H9 (cell line): ENCODE measurements around the gene ZNF169. TPM values are rescaled to one million over a fixed set of nuclear protein-coding genes. Genes with fewer than 3 reads are reported as not detected.

ENCODE experiments used
- DNase-seq: peaks from one replicate; pipeline ENCODE4 v3.0.0-alpha.2; 2017
- H2AFZ ChIP-seq: one replicate; pipeline ENCODE4 v1.6.1; 2013; ENCODE audit warnings: mild to moderate bottlenecking, low read length, control low read depth, moderate library complexity
- H2AK5ac ChIP-seq: 2 replicates; pipeline ENCODE4 v1.6.1; 2013; ENCODE audit warnings: low read length, control low read depth, mixed read lengths; ENCODE audit not compliant: insufficient read length
- H2BK120ac ChIP-seq: one replicate; pipeline ENCODE4 v1.6.1; 2013; ENCODE audit warnings: low read depth, mild to moderate bottlenecking, low read length, control low read depth, inconsistent platforms; ENCODE audit not compliant: poor library complexity, severe bottlenecking
- H2BK12ac ChIP-seq: 2 replicates; pipeline ENCODE4 v1.6.1; 2013; ENCODE audit warnings: low read length, control low read depth, mixed read lengths, low read depth; ENCODE audit not compliant: insufficient read length
- H2BK15ac ChIP-seq: 2 replicates; pipeline ENCODE4 v1.6.1; 2013; ENCODE audit warnings: low read depth, low read length, control low read depth
- H2BK20ac ChIP-seq: one replicate; pipeline ENCODE4 v1.6.1; 2013; ENCODE audit warnings: low read depth, mild to moderate bottlenecking, low read length, control low read depth, inconsistent platforms; ENCODE audit not compliant: poor library complexity, severe bottlenecking
- H2BK5ac ChIP-seq: 2 replicates; pipeline ENCODE4 v1.6.1; 2013; ENCODE audit warnings: low read length, control low read depth, mixed read lengths; ENCODE audit not compliant: insufficient read length
- H3K14ac ChIP-seq: 2 replicates; pipeline ENCODE4 v1.6.1; 2013; ENCODE audit warnings: low read length, control low read depth; ENCODE audit not compliant: insufficient read depth
- H3K18ac ChIP-seq: 2 replicates; pipeline ENCODE4 v1.6.1; 2013; ENCODE audit warnings: low read depth, mild to moderate bottlenecking, mixed read lengths, low read length, control low read depth; ENCODE audit not compliant: insufficient read length
- H3K23ac ChIP-seq: 2 replicates; pipeline ENCODE4 v1.6.1; 2013; ENCODE audit warnings: low read length, control low read depth, mixed read lengths, low read depth; ENCODE audit not compliant: insufficient read length
- H3K23me2 ChIP-seq: 2 replicates; pipeline ENCODE4 v1.6.1; 2013; ENCODE audit warnings: low read depth, mild to moderate bottlenecking, mixed read lengths, low read length, control low read depth; ENCODE audit not compliant: insufficient read length, poor library complexity, severe bottlenecking
- H3K27ac ChIP-seq: 2 replicates; pipeline ENCODE4 v1.5.1; 2013; ENCODE audit warnings: low read length, control low read depth, mixed read lengths, low read depth; ENCODE audit not compliant: insufficient read length
- H3K27me3 ChIP-seq: 2 replicates; pipeline ENCODE4 v1.6.1; 2013; ENCODE audit warnings: low read length, control low read depth, inconsistent platforms; ENCODE audit not compliant: insufficient read depth
- H3K4ac ChIP-seq: 2 replicates; pipeline ENCODE4 v1.6.1; 2013; ENCODE audit warnings: low read depth, mild to moderate bottlenecking, control low read depth, inconsistent platforms, low read length, moderate library complexity
- H3K4me1 ChIP-seq: 2 replicates; pipeline ENCODE4 v1.6.1; 2013; ENCODE audit warnings: low read length, control low read depth, inconsistent platforms; ENCODE audit not compliant: insufficient read depth
- H3K4me2 ChIP-seq: 2 replicates; pipeline ENCODE4 v1.6.1; 2013; ENCODE audit warnings: low read length, control low read depth, mixed read lengths; ENCODE audit not compliant: insufficient read length, insufficient read depth
- H3K56ac ChIP-seq: 2 replicates; pipeline ENCODE4 v1.6.1; 2013; ENCODE audit warnings: low read depth, mild to moderate bottlenecking, mixed read lengths, low read length, control low read depth; ENCODE audit not compliant: insufficient read length
- H3K79me1 ChIP-seq: 2 replicates; pipeline ENCODE4 v1.6.1; 2013; ENCODE audit warnings: low read depth, mild to moderate bottlenecking, moderate library complexity, low read length, control low read depth, inconsistent platforms; ENCODE audit not compliant: insufficient read depth, poor library complexity, severe bottlenecking
- H3K79me2 ChIP-seq: 2 replicates; pipeline ENCODE4 v1.6.1; 2013; ENCODE audit warnings: low read length, control low read depth, inconsistent platforms; ENCODE audit not compliant: insufficient read depth
- H3K9ac ChIP-seq: 2 replicates; pipeline ENCODE4 v1.6.1; 2013; ENCODE audit warnings: low read length, control low read depth, mixed read lengths; ENCODE audit not compliant: insufficient read length; ENCODE audit errors: extremely low read depth
- H3K9me3 ChIP-seq: one replicate; pipeline ENCODE4 v1.6.1; 2013; ENCODE audit warnings: low read depth, low read length, inconsistent platforms; ENCODE audit not compliant: control insufficient read depth
- H3T11ph ChIP-seq: one replicate; pipeline ENCODE4 v1.6.1; 2013; ENCODE audit warnings: mild to moderate bottlenecking, low read length, control low read depth, inconsistent platforms
- H4K20me1 ChIP-seq: one replicate; pipeline ENCODE4 v1.6.1; 2013; ENCODE audit not compliant: control insufficient read depth, insufficient read length, insufficient read depth
- H4K5ac ChIP-seq: 2 replicates; pipeline ENCODE4 v1.6.1; 2013; ENCODE audit warnings: low read depth, mild to moderate bottlenecking, mixed read lengths, low read length, control low read depth; ENCODE audit not compliant: insufficient read length
- H4K8ac ChIP-seq: replicated peaks from 2 replicates; pipeline ENCODE4 v1.6.1; 2013; ENCODE audit warnings: low read length, control low read depth, mixed read lengths, low read depth; ENCODE audit not compliant: insufficient read length
- H4K91ac ChIP-seq: 2 replicates; pipeline ENCODE4 v1.6.1; 2013; ENCODE audit warnings: low read depth, mild to moderate bottlenecking, moderate library complexity, mixed read lengths, low read length, control low read depth; ENCODE audit not compliant: insufficient read length
- H3K27ac Mint-ChIP-seq, 3 experiments: 2 replicates in 2 of 3; 3 replicates in 1 of 3; pipeline ENCODE4 v1.8.0; 2020 to 2021; ENCODE audit warnings: mixed read lengths in 3 of 3, mild to moderate bottlenecking in 1 of 3, moderate library complexity in 1 of 3
- H3K27me3 Mint-ChIP-seq: 2 replicates; pipeline ENCODE4 v1.8.0; 2021; ENCODE audit warnings: low read depth, mild to moderate bottlenecking, moderate library complexity, mixed read lengths
- H3K36me3 Mint-ChIP-seq, 3 experiments: 2 replicates in 2 of 3; 3 replicates in 1 of 3; pipeline ENCODE4 v1.8.0; 2020 to 2021; ENCODE audit warnings: low read depth in 3 of 3, mixed read lengths in 3 of 3; ENCODE audit not compliant: insufficient read depth in 1 of 3
- H3K4me1 Mint-ChIP-seq, 2 experiments: 2 replicates each; pipeline ENCODE4 v1.8.0; 2020; ENCODE audit warnings: mixed read lengths in 2 of 2
- H3K4me3 Mint-ChIP-seq, 2 experiments: 2 replicates in 1 of 2; 3 replicates in 1 of 2; pipeline ENCODE4 v1.8.0; 2020 to 2021; ENCODE audit warnings: mild to moderate bottlenecking in 2 of 2, mixed read lengths in 2 of 2, moderate library complexity in 1 of 2
- H3K9me3 Mint-ChIP-seq, 2 experiments: 2 replicates in 1 of 2; 3 replicates in 1 of 2; pipeline ENCODE4 v1.8.0; 2020; ENCODE audit warnings: mild to moderate bottlenecking in 2 of 2, mixed read lengths in 2 of 2, moderate library complexity in 1 of 2
- CTCF ChIP-seq: fragments of 200-600 bp; sonication (generic); conservative IDR thresholded peaks from 3 replicates; pipeline ENCODE4 v1.8.0; 2021; ENCODE audit warnings: antibody characterized with exemption, mild to moderate bottlenecking
- WGBS: extraction: QIAGEN DNeasy Blood & Tissue Kit; methylation state at CpG from one replicate; pipeline ENCODE4 v1.1.7; 2013; ENCODE audit warnings: missing lambda C conversion rate, low lambda C conversion rate, mixed read lengths; ENCODE audit not compliant: insufficient read length; ENCODE audit errors: extremely low coverage; 5-methylcytosine and 5-hydroxymethylcytosine counted together
- total RNA-seq: library from RNA; stranded (reverse); gene quantifications from 2 replicates; pipeline ENCODE4 v1.2.1, GENCODE V29; 2021

ZNF169 gene
- total RNA-seq, 1 experiment from 2014 or later: 4.8 TPM

GRCh38 chr9:94212091-94212490 is 47.0 kb upstream of the ZNF169 start:
- H3K14ac ChIP-seq: no peak overlapping the region
- no peak for DNase-seq
- H3K56ac ChIP-seq: no peak overlapping the region
- H2BK15ac ChIP-seq: no peak overlapping the region
- no peaks in the 10 kb centered on the region for H4K20me1 ChIP-seq
- Mint-ChIP-seq H3K4me1 (peaks cover 13 to 17% of the 10 kb centered on the region in 2 experiments), H3K9me3 (peaks cover 11% of the 10 kb centered on the region in 2 experiments; a peak in 4 of 5 replicates), H3K36me3 (peaks cover 0 to 11% (median 6%) of the 10 kb centered on the region in 3 experiments; a peak in 4 of 7 replicates), H3K27ac (peak overlapping the region in 2 of 3 experiments; percentile 10 to 36; a peak in 1 of 7 replicates), H3K4me3 (no peak overlapping the region), H3K27me3 (peaks cover 6% of the 10 kb centered on the region)
- no peak overlapping the region for H4K91ac ChIP-seq
- no peak overlapping the region for H2BK12ac ChIP-seq
- peaks cover 10% of the 10 kb centered on the region; the same call in 1 of the 2 replicates for H3K4me1 ChIP-seq
- WGBS: no CpG with 5 or more reads among the region's 1 CpG
- H3K9ac ChIP-seq: no peak overlapping the region
- no peaks in the 10 kb centered on the region for H3K79me1 ChIP-seq
- H3K79me2 ChIP-seq: no peaks in the 10 kb centered on the region
- no peak for TF ChIP-seq CTCF
- no peak overlapping the region for H3K23ac ChIP-seq
- no peak overlapping the region for H3K18ac ChIP-seq
- H2BK120ac ChIP-seq: no peak overlapping the region
- no peak overlapping the region for H3T11ph ChIP-seq
- H2BK20ac ChIP-seq: no peak overlapping the region
- H3K4me2 ChIP-seq: no peak overlapping the region
- no peaks in the 10 kb centered on the region for H3K9me3 ChIP-seq
- no peaks in the 10 kb centered on the region for H3K23me2 ChIP-seq
- no peak overlapping the region for H3K4ac ChIP-seq
- no peaks in the 10 kb centered on the region for H3K27me3 ChIP-seq
- no peak overlapping the region for H4K5ac ChIP-seq
- no peak overlapping the region for H4K8ac ChIP-seq
- H2BK5ac ChIP-seq: no peak overlapping the region
- H2AFZ ChIP-seq: no peak overlapping the region
- H2AK5ac ChIP-seq: no peak overlapping the region
- no peak overlapping the region for H3K27ac ChIP-seq
